Fibroblast of lung (primary cell): Measurements from ENCODE around the gene WDFY3. TPM values are rescaled to one million over a fixed set of nuclear protein-coding genes. Genes with fewer than 3 reads are reported as not detected.
A peak's percentile ranks its signal among the peaks of the same experiment; 100 is the strongest.

Experiments
- DNase-seq, 2 donors: peaks; one replicate each; pipeline versions ENCODE4 v3.0.0 to v3.0.0-alpha.2; 2010; ENCODE audit warnings: low read depth in 2 of 2
- H2AFZ ChIP-seq: 2 replicates; pipeline ENCODE4 v1.5.1; 2012; ENCODE audit warnings: low read length, control low read depth, inconsistent platforms
- H3K27ac ChIP-seq: 2 replicates; pipeline ENCODE4 v1.5.1; 2011; ENCODE audit warnings: low read length, control low read depth; ENCODE audit not compliant: insufficient read depth
- H3K27me3 ChIP-seq: 2 replicates; pipeline ENCODE4 v1.5.1; 2011; ENCODE audit warnings: mild to moderate bottlenecking, low read length; ENCODE audit not compliant: control insufficient read depth, insufficient read depth
- H3K36me3 ChIP-seq: 2 replicates; pipeline ENCODE4 v1.5.1; 2011; ENCODE audit warnings: low read length; ENCODE audit not compliant: control insufficient read depth, insufficient read depth
- H3K4me1 ChIP-seq: 2 replicates; pipeline ENCODE4 v1.5.1; 2011; ENCODE audit warnings: low read length; ENCODE audit not compliant: control insufficient read depth, insufficient read depth; ENCODE audit errors: extremely low read depth
- H3K4me2 ChIP-seq: 2 replicates; pipeline ENCODE4 v1.5.1; 2011; ENCODE audit warnings: low read length, control low read depth; ENCODE audit not compliant: insufficient read depth; ENCODE audit errors: extremely low read depth
- H3K4me3 ChIP-seq, 4 experiments: fragments of 200-600 bp in 1 of 4; sonication (generic) in 1 of 4; replicated peaks in 1 of 4; 2 replicates each; pipeline ENCODE4 v1.5.1; 2011 to 2016; ENCODE audit warnings: low read length in 4 of 4, low read depth in 3 of 4, mild to moderate bottlenecking in 3 of 4, control low read depth in 2 of 4, inconsistent platforms in 1 of 4, mixed read lengths in 1 of 4; ENCODE audit not compliant: insufficient read depth in 1 of 4; ENCODE audit errors: control extremely low read depth in 1 of 4
- H3K79me2 ChIP-seq: 2 replicates; pipeline ENCODE4 v1.5.1; 2012; ENCODE audit warnings: mild to moderate bottlenecking, low read length, inconsistent platforms; ENCODE audit not compliant: control insufficient read depth, insufficient read depth
- H3K9ac ChIP-seq: 2 replicates; pipeline ENCODE4 v1.5.1; 2011; ENCODE audit warnings: mild to moderate bottlenecking, low read length, control low read depth; ENCODE audit not compliant: insufficient read depth
- H3K9me3 ChIP-seq: 2 replicates; pipeline ENCODE4 v1.5.1; 2012; ENCODE audit warnings: low read depth, low read length; ENCODE audit not compliant: control insufficient read depth, insufficient read depth
- H4K20me1 ChIP-seq: 2 replicates; pipeline ENCODE4 v1.5.1; 2011; ENCODE audit warnings: low read length; ENCODE audit not compliant: control insufficient read depth, insufficient read depth; ENCODE audit errors: extremely low read depth
- EZH2 ChIP-seq: IDR thresholded peaks from 2 replicates; pipeline ENCODE4 v1.5.1; 2012; ENCODE audit warnings: low read length, control low read depth, mild to moderate bottlenecking; ENCODE audit errors: missing control alignments
- polyA plus RNA-seq, 2 donors: library from polyadenylated mRNA; depleted of rRNA in 1 of 2; stranded (reverse) in 1 of 2; unstranded in 1 of 2; fragments of >200 nt; gene quantifications; 2 replicates each; pipeline ENCODE4 v1.2.1, GENCODE V29; 2011 to 2012; ENCODE audit warnings: missing spikeins in 1 of 2
- total RNA-seq: library from RNA; depleted of rRNA; stranded (reverse); fragments of >200 nt; gene quantifications from 2 replicates; pipeline ENCODE4 v1.2.1, GENCODE V29; 2014
- TF ChIP-seq, protein P1 (sequence below), 2 donors: IDR thresholded peaks in 1 of 2; conservative IDR thresholded peaks in 1 of 2; 1 replicate in 1 of 2; 2 replicates in 1 of 2; pipeline ENCODE4 v1.5.1; 2011 to 2012; ENCODE audit warnings: low read length in 2 of 2, control low read depth in 1 of 2, inconsistent platforms in 1 of 2, low read depth in 1 of 2, mild to moderate bottlenecking in 1 of 2

The WDFY3 gene
- total and polyA plus RNA-seq, 2 donors (not counting 1 experiment from before 2014, with no cell fraction given) = 26.8 to 88.8 TPM

DNA sequence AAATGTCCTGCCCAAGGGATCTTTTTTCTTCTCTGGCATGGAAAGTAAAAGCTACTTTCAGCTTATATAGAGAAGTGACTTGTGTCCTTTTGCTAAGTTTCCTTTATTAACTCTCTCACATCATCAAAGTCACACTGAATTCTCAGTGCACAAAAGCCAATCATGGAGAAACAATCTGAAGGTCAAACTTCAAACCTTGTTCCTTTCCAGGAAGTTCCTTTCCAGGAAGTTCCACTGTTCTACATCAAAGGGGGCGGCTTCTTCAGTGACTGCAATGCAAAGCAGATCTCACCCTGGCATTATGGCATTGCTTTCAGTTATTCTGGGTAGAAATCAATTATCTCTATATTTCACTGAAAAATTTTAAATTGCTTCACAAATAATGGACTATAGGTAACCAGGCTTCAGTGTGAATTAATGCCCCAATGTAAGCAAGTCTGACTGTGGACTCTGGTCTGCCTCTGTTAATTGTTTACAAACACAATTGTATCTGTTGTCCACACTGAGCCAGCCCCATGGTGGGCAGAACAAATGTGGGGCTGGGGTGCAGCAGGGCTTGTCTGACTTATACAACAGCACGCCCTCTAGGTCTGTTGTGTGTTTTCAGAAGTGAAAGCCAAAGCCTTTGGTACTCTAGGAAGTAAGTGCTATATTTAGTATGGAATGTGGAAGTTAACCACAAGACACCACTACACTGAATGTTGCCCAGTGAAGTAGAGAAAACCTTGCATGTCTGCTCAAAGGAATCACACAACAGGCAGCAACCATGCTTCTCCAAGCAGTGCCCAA is 284.8 kb downstream of the WDFY3 start:
- H4K20me1 ChIP-seq = no peaks in the 10 kb centered on the region
- no peak overlapping the region for H3K9ac ChIP-seq
- no peak overlapping the region for H3K4me3 ChIP-seq
- H3K9me3 ChIP-seq = no peaks in the 10 kb centered on the region
- H3K27me3 ChIP-seq = no peaks in the 10 kb centered on the region
- H2AFZ ChIP-seq = no peak overlapping the region
- peaks cover 13% of the 10 kb centered on the region for H3K36me3 ChIP-seq
- peak overlapping the region; percentile 21 for H3K4me2 ChIP-seq
- H3K4me1 ChIP-seq = peaks cover 6% of the 10 kb centered on the region
- DNase-seq = peak; percentile 74 to 90
- H3K27ac ChIP-seq = no peak overlapping the region
- no peaks in the 10 kb centered on the region for H3K79me2 ChIP-seq
- TF ChIP-seq, protein P1, sequence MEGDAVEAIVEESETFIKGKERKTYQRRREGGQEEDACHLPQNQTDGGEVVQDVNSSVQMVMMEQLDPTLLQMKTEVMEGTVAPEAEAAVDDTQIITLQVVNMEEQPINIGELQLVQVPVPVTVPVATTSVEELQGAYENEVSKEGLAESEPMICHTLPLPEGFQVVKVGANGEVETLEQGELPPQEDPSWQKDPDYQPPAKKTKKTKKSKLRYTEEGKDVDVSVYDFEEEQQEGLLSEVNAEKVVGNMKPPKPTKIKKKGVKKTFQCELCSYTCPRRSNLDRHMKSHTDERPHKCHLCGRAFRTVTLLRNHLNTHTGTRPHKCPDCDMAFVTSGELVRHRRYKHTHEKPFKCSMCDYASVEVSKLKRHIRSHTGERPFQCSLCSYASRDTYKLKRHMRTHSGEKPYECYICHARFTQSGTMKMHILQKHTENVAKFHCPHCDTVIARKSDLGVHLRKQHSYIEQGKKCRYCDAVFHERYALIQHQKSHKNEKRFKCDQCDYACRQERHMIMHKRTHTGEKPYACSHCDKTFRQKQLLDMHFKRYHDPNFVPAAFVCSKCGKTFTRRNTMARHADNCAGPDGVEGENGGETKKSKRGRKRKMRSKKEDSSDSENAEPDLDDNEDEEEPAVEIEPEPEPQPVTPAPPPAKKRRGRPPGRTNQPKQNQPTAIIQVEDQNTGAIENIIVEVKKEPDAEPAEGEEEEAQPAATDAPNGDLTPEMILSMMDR (conservative IDR thresholded peaks at IDR 0.05 in 1 of 2, IDR thresholded peaks at IDR 0.05 in 1 of 2; ENCODE audit: low read depth in 1 of 2, low read length in 2 of 2) = peak in 1 of 2 donors; percentile 12
- TF ChIP-seq EZH2 = no peak

DNA sequence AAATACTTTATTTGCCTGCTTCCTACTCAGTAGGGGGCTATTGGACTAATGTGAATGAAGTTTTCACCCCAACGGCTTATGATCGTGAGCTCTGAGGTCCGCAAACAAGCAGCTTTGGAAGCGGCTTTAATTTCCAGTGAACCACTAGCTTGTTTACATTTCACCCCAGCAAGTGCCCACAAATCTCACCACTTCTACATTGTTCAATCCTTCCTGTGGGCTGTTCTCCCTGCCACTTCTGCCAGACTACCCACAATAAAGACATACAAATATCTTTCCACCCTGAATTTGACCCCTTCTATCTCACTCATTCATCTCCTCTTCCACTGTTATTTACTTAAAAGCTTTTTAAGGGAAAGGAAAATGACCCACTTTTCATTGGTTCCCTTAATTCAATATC is 285.5 kb downstream of the WDFY3 start:
- no peak for TF ChIP-seq EZH2
- TF ChIP-seq, protein P1 (conservative IDR thresholded peaks at IDR 0.05 in 1 of 2, IDR thresholded peaks at IDR 0.05 in 1 of 2; ENCODE audit: low read depth in 1 of 2, low read length in 2 of 2) = no peak
- no peaks in the 10 kb centered on the region for H3K27me3 ChIP-seq
- no peak overlapping the region for H2AFZ ChIP-seq
- DNase-seq = no peak
- no peaks in the 10 kb centered on the region for H4K20me1 ChIP-seq
- H3K36me3 ChIP-seq = peaks cover 13% of the 10 kb centered on the region
- H3K27ac ChIP-seq = no peak overlapping the region
- no peak overlapping the region for H3K4me3 ChIP-seq
- H3K79me2 ChIP-seq = no peaks in the 10 kb centered on the region
- no peak overlapping the region for H3K9ac ChIP-seq
- H3K4me2 ChIP-seq = no peak overlapping the region
- H3K4me1 ChIP-seq = peaks cover 6% of the 10 kb centered on the region
- no peaks in the 10 kb centered on the region for H3K9me3 ChIP-seq

GRCh38 chr4:84678976-84679744 is 287.3 kb downstream of the WDFY3 start:
- H3K27ac ChIP-seq = no peak overlapping the region

More at GRCh38 chr4:84678976-84679744, 287.3 kb downstream of the WDFY3 start:
- H3K9me3 ChIP-seq = no peaks in the 10 kb centered on the region
- H2AFZ ChIP-seq = no peak overlapping the region
- no peak overlapping the region for H3K9ac ChIP-seq
- H4K20me1 ChIP-seq = no peaks in the 10 kb centered on the region
- H3K79me2 ChIP-seq = no peaks in the 10 kb centered on the region
- TF ChIP-seq, protein P1 (conservative IDR thresholded peaks at IDR 0.05 in 1 of 2, IDR thresholded peaks at IDR 0.05 in 1 of 2; ENCODE audit: low read depth in 1 of 2, low read length in 2 of 2) = no peak
- no peak for TF ChIP-seq EZH2
- H3K27me3 ChIP-seq = no peaks in the 10 kb centered on the region
- no peak overlapping the region for H3K4me3 ChIP-seq
- peaks cover 6% of the 10 kb centered on the region for H3K4me1 ChIP-seq
- H3K4me2 ChIP-seq = no peak overlapping the region
- no peak for DNase-seq
- peaks cover 13% of the 10 kb centered on the region for H3K36me3 ChIP-seq
